WTC11 (cell line): ENCODE measurements around the gene KIAA1958. TPM values are rescaled to one million over a fixed set of nuclear protein-coding genes. Genes with fewer than 3 reads are reported as not detected.

ENCODE experiments used
- ATAC-seq: fragments of 200-7000 bp; cut with Tn5 transposase; 2 replicates; pipeline ENCODE4 v1.10.0; 2021; ENCODE audit warnings: mild to moderate bottlenecking, moderate library complexity
- CTCF ChIA-PET: fragments of 300-600 bp; sonication (Branson Sonifier 250); formaldehyde crosslinking; loops from one replicate; lab custom pipeline; 2021; ENCODE audit warnings: antibody characterized with exemption; lab: Charles Lee
- POLR2A ChIA-PET: fragments of 350-600 bp; sonication (Branson Sonifier 250); formaldehyde crosslinking; loops from one replicate; lab custom pipeline; 2021; ENCODE audit warnings: antibody characterized with exemption; lab: Charles Lee
- DNase-seq: peaks from one replicate; pipeline ENCODE4 v3.0.0; 2021; ENCODE audit warnings: low spot score
- H3K27ac Mint-ChIP-seq: 2 replicates; pipeline ENCODE4 v1.8.0; 2021; ENCODE audit warnings: mixed read lengths
- H3K27me3 Mint-ChIP-seq: 2 replicates; pipeline ENCODE4 v1.8.0; 2021; ENCODE audit warnings: low read depth, mild to moderate bottlenecking, moderate library complexity, mixed read lengths
- H3K36me3 Mint-ChIP-seq: 2 replicates; pipeline ENCODE4 v1.8.0; 2021; ENCODE audit warnings: mixed read lengths
- H3K4me1 Mint-ChIP-seq: 2 replicates; pipeline ENCODE4 v1.8.0; 2022; ENCODE audit warnings: mixed read lengths
- H3K4me3 Mint-ChIP-seq: 2 replicates; pipeline ENCODE4 v1.8.0; 2021; ENCODE audit warnings: mild to moderate bottlenecking, moderate library complexity, mixed read lengths
- H3K9me3 Mint-ChIP-seq: 2 replicates; pipeline ENCODE4 v1.8.0; 2021; ENCODE audit warnings: mixed read lengths
- CREB1 ChIP-seq: sonication (generic); formaldehyde crosslinking; IDR thresholded peaks from 2 replicates; pipeline ENCODE4 v1.8.0; 2023; ENCODE audit warnings: mild to moderate bottlenecking, missing genetic modification reagents
- E2F4 ChIP-seq: sonication (generic); formaldehyde crosslinking; IDR thresholded peaks from 2 replicates; pipeline ENCODE4 v1.8.1; 2022; ENCODE audit warnings: low read depth, mild to moderate bottlenecking, moderate library complexity, missing genetic modification reagents, borderline replicate concordance
- ERG ChIP-seq: fragments of 250-450 bp; sonication (Bioruptor Pico); IDR thresholded peaks from 2 replicates; pipeline ENCODE4 v1.8.0; 2021; ENCODE audit warnings: mild to moderate bottlenecking
- FOXJ3 ChIP-seq: sonication (generic); formaldehyde crosslinking; IDR thresholded peaks from 2 replicates; pipeline ENCODE4 v1.9.0; 2021; ENCODE audit warnings: missing genetic modification reagents, mild to moderate bottlenecking, borderline replicate concordance
- FOXK1 ChIP-seq: sonication (generic); formaldehyde crosslinking; IDR thresholded peaks from 2 replicates; pipeline ENCODE4 v1.8.0; 2022; ENCODE audit warnings: mild to moderate bottlenecking, moderate library complexity, missing genetic modification reagents
- FOXP4 ChIP-seq: sonication (generic); formaldehyde crosslinking; IDR thresholded peaks from 2 replicates; pipeline ENCODE4 v1.8.0; 2022; ENCODE audit warnings: mild to moderate bottlenecking, missing genetic modification reagents
- JUN ChIP-seq: sonication (generic); formaldehyde crosslinking; IDR thresholded peaks from 2 replicates; pipeline ENCODE4 v1.8.0; 2023; ENCODE audit warnings: mild to moderate bottlenecking, missing genetic modification reagents
- MXD4 ChIP-seq: fragments of 250-450 bp; sonication (Bioruptor Pico); IDR thresholded peaks from 2 replicates; pipeline ENCODE4 v1.8.0; 2021; ENCODE audit warnings: mild to moderate bottlenecking, moderate library complexity, borderline replicate concordance
- RORB ChIP-seq: fragments of 250-450 bp; sonication (Bioruptor Pico); IDR thresholded peaks from 2 replicates; pipeline ENCODE4 v1.9.0; 2021; ENCODE audit warnings: mild to moderate bottlenecking
- SP1 ChIP-seq: sonication (generic); formaldehyde crosslinking; conservative IDR thresholded peaks from 2 replicates; pipeline ENCODE4 v1.8.1; 2022; ENCODE audit warnings: missing genetic modification reagents
- USF2 ChIP-seq: sonication (generic); formaldehyde crosslinking; IDR thresholded peaks from 2 replicates; pipeline ENCODE4 v1.8.1; 2023; ENCODE audit warnings: mild to moderate bottlenecking, missing genetic modification reagents, moderate library complexity
- ZNF281 ChIP-seq: sonication (generic); formaldehyde crosslinking; IDR thresholded peaks from 2 replicates; pipeline ENCODE4 v1.8.0; 2023; ENCODE audit warnings: mild to moderate bottlenecking, missing genetic modification reagents
- total RNA-seq: library from RNA; stranded (reverse); gene quantifications from 3 replicates; pipeline ENCODE4 v1.2.3, GENCODE V29; 2021
- TF ChIP-seq, protein P1 (sequence below): fragments of 250-450 bp; sonication (Bioruptor Pico); conservative IDR thresholded peaks from 2 replicates; pipeline ENCODE4 v1.9.0; 2021; ENCODE audit warnings: mild to moderate bottlenecking
- TF ChIP-seq, protein P2 (sequence below): sonication (generic); formaldehyde crosslinking; IDR thresholded peaks from 2 replicates; pipeline ENCODE4 v1.8.1; 2022; ENCODE audit warnings: mild to moderate bottlenecking, moderate library complexity, missing genetic modification reagents
- TF ChIP-seq, protein P3 (sequence below): fragments of 250-450 bp; sonication (Bioruptor Pico); IDR thresholded peaks from 2 replicates; pipeline ENCODE4 v1.9.0; 2021; ENCODE audit warnings: moderate library complexity, mild to moderate bottlenecking, inconsistent platforms, borderline replicate concordance
- TF ChIP-seq, protein P4 (sequence below): sonication (generic); formaldehyde crosslinking; IDR thresholded peaks from 2 replicates; pipeline ENCODE4 v1.8.0; 2023; ENCODE audit warnings: missing genetic modification reagents

KIAA1958 gene
- total RNA-seq, 1 experiment from 2014 or later, result 41.0 TPM

- TF ChIP-seq, protein P1, sequence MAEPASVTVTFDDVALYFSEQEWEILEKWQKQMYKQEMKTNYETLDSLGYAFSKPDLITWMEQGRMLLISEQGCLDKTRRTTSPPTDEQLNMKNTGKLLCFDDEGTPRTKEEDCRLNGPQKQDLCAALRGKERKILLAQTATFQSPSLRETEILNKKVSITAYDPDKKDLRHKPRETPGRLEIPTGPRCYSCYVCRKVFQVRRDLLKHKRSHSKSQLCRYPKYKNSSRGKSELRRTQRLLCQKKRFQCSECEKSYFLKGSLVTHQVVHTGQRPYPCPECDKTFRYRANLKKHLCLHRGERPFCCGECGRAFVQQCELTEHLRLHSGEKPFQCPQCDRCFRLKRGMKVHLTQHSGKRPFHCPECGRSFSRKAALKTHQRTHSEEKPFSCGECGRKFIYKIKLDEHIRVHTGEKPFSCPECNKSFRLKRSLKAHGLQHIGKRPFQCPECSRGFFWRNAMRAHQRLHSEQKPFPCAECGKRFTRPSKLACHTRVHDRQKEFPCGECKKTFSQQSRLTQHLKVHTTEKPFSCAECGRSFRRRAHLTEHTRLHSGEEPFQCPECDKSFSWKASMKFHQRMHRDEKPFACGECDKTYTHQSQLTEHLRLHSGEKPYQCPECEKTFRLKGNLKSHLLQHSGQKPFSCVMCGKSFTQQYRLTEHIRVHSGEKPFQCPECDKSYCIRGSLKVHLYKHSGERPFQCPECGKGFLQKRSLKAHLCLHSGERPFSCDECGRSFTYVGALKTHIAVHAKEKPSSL (CRISPR knock-in tag), result no peak
These were observed 47.5 kb upstream of the KIAA1958 start (continued) for GRCh38 chr9:112439171-112439570.

DNA sequence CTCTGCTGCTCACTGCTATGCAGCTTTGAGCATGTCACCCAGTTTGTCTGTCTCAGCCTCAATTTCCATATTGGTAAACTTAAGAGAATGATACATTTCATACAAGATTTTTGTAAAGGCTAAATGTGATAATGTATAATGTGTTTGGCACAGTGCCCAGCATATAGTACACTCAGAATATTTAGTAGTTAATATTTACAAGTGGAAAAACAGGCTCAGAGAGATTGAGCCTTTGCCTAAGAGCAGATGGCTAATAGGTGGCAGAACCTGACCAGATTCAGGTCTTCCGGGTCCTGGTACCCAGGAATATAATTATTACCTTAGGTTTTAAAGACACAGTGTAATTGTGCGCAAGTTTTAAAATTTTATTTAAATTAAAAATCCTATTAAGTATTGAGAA, 46.8 kb upstream of the KIAA1958 start:
- no peaks in the 10 kb centered on the region for H3K4me1 Mint-ChIP-seq
- TF ChIP-seq SP1 (CRISPR knock-in tag), result no peak
- TF ChIP-seq FOXK1 (CRISPR knock-in tag), result no peak
- TF ChIP-seq, protein P2, sequence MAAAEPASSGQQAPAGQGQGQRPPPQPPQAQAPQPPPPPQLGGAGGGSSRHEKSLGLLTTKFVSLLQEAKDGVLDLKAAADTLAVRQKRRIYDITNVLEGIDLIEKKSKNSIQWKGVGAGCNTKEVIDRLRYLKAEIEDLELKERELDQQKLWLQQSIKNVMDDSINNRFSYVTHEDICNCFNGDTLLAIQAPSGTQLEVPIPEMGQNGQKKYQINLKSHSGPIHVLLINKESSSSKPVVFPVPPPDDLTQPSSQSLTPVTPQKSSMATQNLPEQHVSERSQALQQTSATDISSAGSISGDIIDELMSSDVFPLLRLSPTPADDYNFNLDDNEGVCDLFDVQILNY (CRISPR knock-in tag), result no peak
- TF ChIP-seq, protein P3, sequence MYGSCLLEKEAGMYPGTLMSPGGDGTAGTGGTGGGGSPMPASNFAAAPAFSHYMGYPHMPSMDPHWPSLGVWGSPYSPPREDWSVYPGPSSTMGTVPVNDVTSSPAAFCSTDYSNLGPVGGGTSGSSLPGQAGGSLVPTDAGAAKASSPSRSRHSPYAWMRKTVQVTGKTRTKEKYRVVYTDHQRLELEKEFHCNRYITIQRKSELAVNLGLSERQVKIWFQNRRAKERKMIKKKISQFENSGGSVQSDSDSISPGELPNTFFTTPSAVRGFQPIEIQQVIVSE (CRISPR knock-in tag), result no peak
- no peak for TF ChIP-seq ZNF281 (CRISPR knock-in tag)
- TF ChIP-seq FOXJ3 (CRISPR knock-in tag), result no peak
- no peak for TF ChIP-seq USF2 (CRISPR knock-in tag)
- TF ChIP-seq, protein P1 (CRISPR knock-in tag), result no peak
- CTCF ChIA-PET, result interaction anchor here (0.6 kb wide), 1 partner anchor 104 kb away, joined by 3 read pairs; no protein-coding TSS in a partner anchor
- POLR2A ChIA-PET, result no interaction called here
- no peaks in the 10 kb centered on the region for H3K36me3 Mint-ChIP-seq
- H3K27ac Mint-ChIP-seq, result no peak overlapping the region
- no peaks in the 10 kb centered on the region for H3K27me3 Mint-ChIP-seq
- H3K9me3 Mint-ChIP-seq, result no peaks in the 10 kb centered on the region
- H3K4me3 Mint-ChIP-seq, result no peak overlapping the region
- ATAC-seq (no peak), DNase-seq (no peak)

DNA sequence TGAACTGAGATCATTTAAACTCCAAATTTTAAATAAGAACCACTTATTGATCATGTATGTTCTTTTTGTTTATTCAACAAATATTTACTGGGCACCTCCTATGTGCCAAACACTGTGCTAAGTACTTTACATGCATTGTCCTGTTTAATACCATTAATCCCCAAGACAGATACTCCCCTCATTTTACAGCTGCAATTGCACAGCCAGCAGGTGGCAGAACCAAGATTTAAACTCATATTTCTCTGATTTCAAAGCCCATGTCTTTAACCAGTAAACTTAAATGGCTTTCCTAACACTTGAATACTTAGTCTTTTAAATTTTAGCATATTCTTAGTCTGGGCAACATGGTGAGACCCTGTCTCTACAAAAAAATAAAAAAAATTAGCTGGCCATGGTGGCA, 43.4 kb upstream of the KIAA1958 start:
- CTCF ChIA-PET, result interaction anchor here (0.6 to 1.2 kb wide), 5 partner anchors 10 to 930 kb away, joined by 3 to 5 read pairs (median 3); partner anchors contain the start of gene KIAA1958
- DNase-seq (no peak), ATAC-seq (no peak)
- H3K4me3 Mint-ChIP-seq, result no peak overlapping the region
- no peaks in the 10 kb centered on the region for H3K9me3 Mint-ChIP-seq
- POLR2A ChIA-PET, result no interaction called here
- H3K4me1 Mint-ChIP-seq, result no peaks in the 10 kb centered on the region
- no peak overlapping the region for H3K27ac Mint-ChIP-seq
- H3K27me3 Mint-ChIP-seq, result no peaks in the 10 kb centered on the region
- H3K36me3 Mint-ChIP-seq, result no peaks in the 10 kb centered on the region
- TF ChIP-seq CREB1 (CRISPR knock-in tag) (no peak), JUN (CRISPR knock-in tag) (no peak), MXD4 (CRISPR knock-in tag) (no peak), FOXP4 (CRISPR knock-in tag) (no peak), SP1 (CRISPR knock-in tag) (no peak), RORB (CRISPR knock-in tag) (no peak), E2F4 (CRISPR knock-in tag) (no peak), ERG (CRISPR knock-in tag) (no peak)
- TF ChIP-seq, protein P4, sequence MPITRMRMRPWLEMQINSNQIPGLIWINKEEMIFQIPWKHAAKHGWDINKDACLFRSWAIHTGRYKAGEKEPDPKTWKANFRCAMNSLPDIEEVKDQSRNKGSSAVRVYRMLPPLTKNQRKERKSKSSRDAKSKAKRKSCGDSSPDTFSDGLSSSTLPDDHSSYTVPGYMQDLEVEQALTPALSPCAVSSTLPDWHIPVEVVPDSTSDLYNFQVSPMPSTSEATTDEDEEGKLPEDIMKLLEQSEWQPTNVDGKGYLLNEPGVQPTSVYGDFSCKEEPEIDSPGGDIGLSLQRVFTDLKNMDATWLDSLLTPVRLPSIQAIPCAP, result no peak
